Natural killer cell (primary cell): ENCODE measurements around the gene KCNAB3. TPM values are rescaled to one million over a fixed set of nuclear protein-coding genes. Genes with fewer than 3 reads are reported as not detected.

Experiments
- ATAC-seq, 3 donors: fragments of 150-1000 bp in 2 of 3; fragments of 200-7000 bp in 1 of 3; cut with Tn5 transposase; 1 replicate in 1 of 3; 2 replicates in 2 of 3; pipeline ENCODE4 v1.10.0; 2021; ENCODE audit warnings: mild to moderate bottlenecking in 2 of 3, moderate library complexity in 2 of 3
- DNase-seq, 2 donors: peaks; one replicate each; pipeline versions ENCODE4 v3.0.0 to v3.0.0-alpha.2; 2013 to 2021; ENCODE audit warnings: mixed read lengths in 1 of 2
- H3K27ac ChIP-seq: one replicate; pipeline ENCODE4 v1.5.1; 2013; ENCODE audit warnings: mild to moderate bottlenecking, low read length
- H3K27me3 ChIP-seq: one replicate; pipeline ENCODE4 v1.6.1; 2013; ENCODE audit warnings: low read length; ENCODE audit not compliant: control insufficient read depth, insufficient read depth
- H3K36me3 ChIP-seq: one replicate; pipeline ENCODE4 v1.6.1; 2013; ENCODE audit warnings: low read length; ENCODE audit not compliant: control insufficient read depth, insufficient read depth
- H3K4me1 ChIP-seq: one replicate; pipeline ENCODE4 v1.6.1; 2013; ENCODE audit warnings: low read length; ENCODE audit not compliant: control insufficient read depth, insufficient read depth
- H3K4me3 ChIP-seq: one replicate; pipeline ENCODE4 v1.5.1; 2013; ENCODE audit warnings: low read length
- H3K9me3 ChIP-seq: one replicate; pipeline ENCODE4 v1.6.1; 2013; ENCODE audit warnings: low read length; ENCODE audit not compliant: control insufficient read depth, insufficient read depth
- H3K27ac Mint-ChIP-seq, 2 donors: one replicate each; pipeline ENCODE4 v1.8.0; 2022; ENCODE audit warnings: mild to moderate bottlenecking in 2 of 2, mixed read lengths in 2 of 2, moderate library complexity in 1 of 2
- H3K27me3 Mint-ChIP-seq, 2 donors: one replicate each; pipeline ENCODE4 v1.8.0; 2022; ENCODE audit warnings: low read depth in 2 of 2, mixed read lengths in 2 of 2
- H3K36me3 Mint-ChIP-seq: one replicate; pipeline ENCODE4 v1.8.0; 2022; ENCODE audit warnings: mixed read lengths
- H3K4me1 Mint-ChIP-seq, 2 donors: one replicate each; pipeline ENCODE4 v1.8.0; 2022; ENCODE audit warnings: mixed read lengths in 2 of 2
- H3K4me3 Mint-ChIP-seq: one replicate; pipeline ENCODE4 v1.8.0; 2022; ENCODE audit warnings: mild to moderate bottlenecking, moderate library complexity, mixed read lengths
- H3K9me3 Mint-ChIP-seq, 2 donors: one replicate each; pipeline ENCODE4 v1.8.0; 2022; ENCODE audit warnings: mixed read lengths in 2 of 2
- WGBS: methylation state at CpG from one replicate; pipeline ENCODE4 v1.1.7; 2013; ENCODE audit warnings: missing lambda C conversion rate; ENCODE audit not compliant: insufficient coverage; 5-methylcytosine and 5-hydroxymethylcytosine counted together
- intact Hi-C: fragments of 100-400 bp; cut with micrococcal nuclease; formaldehyde crosslinking; loops from one replicate; pipeline ENCODE4 v1.14.2; 2022
- total RNA-seq, 4 donors: library from RNA; stranded (reverse); fragments of 120-200 nt in 1 of 4; gene quantifications; one replicate each; pipeline versions ENCODE4 v1.2.3 to v1.2.4, GENCODE V29; 2013 to 2022
- TF ChIP-seq, protein P1 (sequence below): fragments of 200-600 bp; IDR thresholded peaks from one replicate; pipeline ENCODE4 v1.8.0; 2022; ENCODE audit warnings: antibody characterized with exemption

The KCNAB3 gene
- total RNA-seq, 3 donors from 2014 or later (not counting 1 experiment from before 2014, with no cell fraction given) = 7.9 to 11.7 (median 9.3) TPM

DNA sequence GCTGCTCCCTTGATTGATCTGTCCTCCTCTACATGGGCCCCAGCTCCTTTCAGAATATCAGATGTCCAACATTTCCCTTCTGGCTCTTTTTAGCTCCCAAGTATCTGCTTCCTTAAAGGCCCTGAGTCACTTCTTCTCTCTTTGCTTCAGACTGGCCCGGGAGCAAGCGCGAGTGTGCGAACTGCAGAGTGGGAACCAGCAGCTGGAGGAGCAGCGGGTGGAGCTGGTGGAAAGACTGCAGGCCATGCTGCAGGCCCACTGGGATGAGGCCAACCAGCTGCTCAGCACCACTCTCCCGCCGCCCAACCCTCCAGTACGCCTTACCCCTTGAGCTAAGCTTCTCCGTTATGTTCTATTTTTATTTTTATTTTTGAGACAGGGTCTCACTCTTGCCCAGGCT lies 14.7 kb upstream of the KCNAB3 start:
- Mint-ChIP-seq H3K27me3 (no peaks in the 10 kb centered on the region), H3K4me1 (no peaks in the 10 kb centered on the region), H3K4me3 (no peak overlapping the region), H3K36me3 (peaks cover 8% of the 10 kb centered on the region), H3K9me3 (no peaks in the 10 kb centered on the region), H3K27ac (no peak overlapping the region)
- Histone ChIP-seq H3K27me3 (no peaks in the 10 kb centered on the region), H3K9me3 (no peaks in the 10 kb centered on the region), H3K4me1 (no peaks in the 10 kb centered on the region), H3K4me3 (no peak overlapping the region), H3K36me3 (peaks cover 63% of the 10 kb centered on the region), H3K27ac (no peak overlapping the region)
- DNase-seq (no peak), ATAC-seq (no peak)
- intact Hi-C loops = no loop called here
- TF ChIP-seq, protein P1, sequence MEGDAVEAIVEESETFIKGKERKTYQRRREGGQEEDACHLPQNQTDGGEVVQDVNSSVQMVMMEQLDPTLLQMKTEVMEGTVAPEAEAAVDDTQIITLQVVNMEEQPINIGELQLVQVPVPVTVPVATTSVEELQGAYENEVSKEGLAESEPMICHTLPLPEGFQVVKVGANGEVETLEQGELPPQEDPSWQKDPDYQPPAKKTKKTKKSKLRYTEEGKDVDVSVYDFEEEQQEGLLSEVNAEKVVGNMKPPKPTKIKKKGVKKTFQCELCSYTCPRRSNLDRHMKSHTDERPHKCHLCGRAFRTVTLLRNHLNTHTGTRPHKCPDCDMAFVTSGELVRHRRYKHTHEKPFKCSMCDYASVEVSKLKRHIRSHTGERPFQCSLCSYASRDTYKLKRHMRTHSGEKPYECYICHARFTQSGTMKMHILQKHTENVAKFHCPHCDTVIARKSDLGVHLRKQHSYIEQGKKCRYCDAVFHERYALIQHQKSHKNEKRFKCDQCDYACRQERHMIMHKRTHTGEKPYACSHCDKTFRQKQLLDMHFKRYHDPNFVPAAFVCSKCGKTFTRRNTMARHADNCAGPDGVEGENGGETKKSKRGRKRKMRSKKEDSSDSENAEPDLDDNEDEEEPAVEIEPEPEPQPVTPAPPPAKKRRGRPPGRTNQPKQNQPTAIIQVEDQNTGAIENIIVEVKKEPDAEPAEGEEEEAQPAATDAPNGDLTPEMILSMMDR = no peak
- WGBS = 95% methylated on average over 9 of the region's 9 CpGs

DNA sequence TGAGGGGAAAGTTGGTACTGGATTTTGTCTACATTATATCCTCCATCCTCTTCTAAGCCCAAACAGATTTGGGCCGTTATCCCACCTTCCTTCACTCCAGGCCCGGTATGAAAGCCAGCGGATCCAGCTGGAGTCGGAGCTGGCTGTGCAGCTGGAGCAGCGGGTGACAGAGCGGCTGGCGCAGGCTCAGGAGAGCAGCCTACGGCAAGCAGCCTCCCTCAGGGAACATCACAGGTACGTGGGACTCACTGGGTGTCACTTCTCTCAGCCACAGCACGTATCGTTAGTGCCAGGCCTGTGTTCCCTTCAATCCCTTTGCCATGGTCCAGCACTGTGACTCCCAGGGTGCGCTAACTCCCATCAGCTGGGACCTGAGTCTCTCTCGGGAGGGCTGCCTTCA lies 13.6 kb upstream of the KCNAB3 start:
- no peak for ATAC-seq
- intact Hi-C loops = no loop called here
- H3K4me1 Mint-ChIP-seq = no peaks in the 10 kb centered on the region
- H3K36me3 Mint-ChIP-seq = peaks cover 10% of the 10 kb centered on the region
- H3K27ac Mint-ChIP-seq = no peak overlapping the region
- H3K4me3 Mint-ChIP-seq = no peak overlapping the region
- no peak for DNase-seq
- Histone ChIP-seq H3K4me3 (no peak overlapping the region), H3K36me3 (peaks cover 57% of the 10 kb centered on the region), H3K9me3 (no peaks in the 10 kb centered on the region), H3K27ac (no peak overlapping the region), H3K4me1 (no peaks in the 10 kb centered on the region), H3K27me3 (no peaks in the 10 kb centered on the region)
- no peaks in the 10 kb centered on the region for H3K27me3 Mint-ChIP-seq
- TF ChIP-seq, protein P1 = no peak
- H3K9me3 Mint-ChIP-seq = no peaks in the 10 kb centered on the region
- 90% methylated on average over 13 of the region's 13 CpGs for WGBS

DNA sequence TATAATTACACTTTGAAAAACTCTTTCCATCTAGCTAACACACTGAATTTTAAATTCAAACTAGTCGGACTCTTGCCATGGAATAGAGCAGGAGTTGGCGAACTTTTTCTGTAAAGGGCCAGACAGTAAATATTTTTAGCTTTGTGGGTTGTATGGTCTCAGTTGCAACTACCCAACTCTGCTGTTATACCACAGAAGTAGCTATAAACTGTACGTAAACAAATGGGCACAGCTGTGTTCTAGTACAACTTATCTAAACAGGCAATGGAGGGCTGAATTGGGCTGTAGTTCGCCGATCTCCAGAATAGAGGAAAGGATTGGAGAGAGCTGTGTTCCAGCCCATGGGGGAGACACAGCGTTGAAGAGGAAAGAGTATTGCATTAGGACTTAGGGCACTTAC lies 11.1 kb upstream of the KCNAB3 start:
- Histone ChIP-seq H3K36me3 (peaks cover 42% of the 10 kb centered on the region), H3K27me3 (no peaks in the 10 kb centered on the region), H3K4me1 (no peaks in the 10 kb centered on the region), H3K9me3 (no peaks in the 10 kb centered on the region), H3K4me3 (no peak overlapping the region), H3K27ac (no peak overlapping the region)
- Mint-ChIP-seq H3K27me3 (no peaks in the 10 kb centered on the region), H3K4me1 (peaks cover 0 to 4% of the 10 kb centered on the region in 2 donors), H3K9me3 (no peaks in the 10 kb centered on the region), H3K27ac (no peak overlapping the region), H3K36me3 (peaks cover 10% of the 10 kb centered on the region), H3K4me3 (no peak overlapping the region)
- DNase-seq (no peak), ATAC-seq (no peak)
- 97% methylated on average over 4 of the region's 6 CpGs for WGBS
- intact Hi-C loops = no loop called here
- TF ChIP-seq, protein P1 = no peak

DNA sequence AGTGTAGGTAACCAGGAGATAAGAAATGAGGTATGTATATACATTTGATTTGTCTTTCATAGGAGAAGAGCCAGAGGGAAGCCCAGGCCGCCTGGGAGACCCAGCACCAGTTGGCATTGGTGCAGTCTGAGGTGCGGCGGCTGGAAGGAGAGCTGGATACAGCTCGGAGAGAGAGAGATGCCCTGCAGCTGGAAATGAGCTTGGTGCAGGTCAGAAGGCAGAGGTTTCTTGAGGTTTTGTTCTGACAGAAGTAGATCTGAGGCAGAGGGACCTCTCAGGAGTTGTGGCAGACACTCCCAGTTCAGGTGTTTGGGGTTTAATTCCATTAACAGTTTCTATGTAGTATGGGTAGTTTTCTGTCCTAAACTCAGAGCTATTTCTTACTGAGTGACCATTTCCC lies 10.4 kb upstream of the KCNAB3 start:
- no peak overlapping the region for H3K27ac ChIP-seq
- intact Hi-C loops = no loop called here
- TF ChIP-seq, protein P1 = no peak
- peaks cover 0 to 8% of the 10 kb centered on the region in 2 donors for H3K4me1 Mint-ChIP-seq
- no peak overlapping the region for H3K4me3 ChIP-seq
- H3K9me3 Mint-ChIP-seq = no peaks in the 10 kb centered on the region
- H3K27ac Mint-ChIP-seq = no peak overlapping the region
- H3K36me3 ChIP-seq = peaks cover 39% of the 10 kb centered on the region
- H3K27me3 Mint-ChIP-seq = no peaks in the 10 kb centered on the region
- H3K9me3 ChIP-seq = no peaks in the 10 kb centered on the region
- 98% methylated on average over 4 of the region's 4 CpGs for WGBS
- ATAC-seq = no peak
- no peak for DNase-seq
- no peaks in the 10 kb centered on the region for H3K4me1 ChIP-seq
- H3K27me3 ChIP-seq = no peaks in the 10 kb centered on the region
- no peak overlapping the region for H3K4me3 Mint-ChIP-seq
- peaks cover 10% of the 10 kb centered on the region for H3K36me3 Mint-ChIP-seq
